Amygdala (tissue), 56 donors: ENCODE results near the gene TMEM131L.

Source experiments
- DNase-seq, 56 donors: peaks; one replicate each; lab custom pipeline; 2025; lab: John Stamatoyannopoulos, UW

Gene TMEM131L

GRCh38 chr4:153520801-153521329 is 54.7 kb downstream of the TMEM131L start:
- no peak for DNase-seq

GRCh38 chr4:153521478-153521877 is 55.3 kb downstream of the TMEM131L start:
- DNase-seq = no peak

DNA sequence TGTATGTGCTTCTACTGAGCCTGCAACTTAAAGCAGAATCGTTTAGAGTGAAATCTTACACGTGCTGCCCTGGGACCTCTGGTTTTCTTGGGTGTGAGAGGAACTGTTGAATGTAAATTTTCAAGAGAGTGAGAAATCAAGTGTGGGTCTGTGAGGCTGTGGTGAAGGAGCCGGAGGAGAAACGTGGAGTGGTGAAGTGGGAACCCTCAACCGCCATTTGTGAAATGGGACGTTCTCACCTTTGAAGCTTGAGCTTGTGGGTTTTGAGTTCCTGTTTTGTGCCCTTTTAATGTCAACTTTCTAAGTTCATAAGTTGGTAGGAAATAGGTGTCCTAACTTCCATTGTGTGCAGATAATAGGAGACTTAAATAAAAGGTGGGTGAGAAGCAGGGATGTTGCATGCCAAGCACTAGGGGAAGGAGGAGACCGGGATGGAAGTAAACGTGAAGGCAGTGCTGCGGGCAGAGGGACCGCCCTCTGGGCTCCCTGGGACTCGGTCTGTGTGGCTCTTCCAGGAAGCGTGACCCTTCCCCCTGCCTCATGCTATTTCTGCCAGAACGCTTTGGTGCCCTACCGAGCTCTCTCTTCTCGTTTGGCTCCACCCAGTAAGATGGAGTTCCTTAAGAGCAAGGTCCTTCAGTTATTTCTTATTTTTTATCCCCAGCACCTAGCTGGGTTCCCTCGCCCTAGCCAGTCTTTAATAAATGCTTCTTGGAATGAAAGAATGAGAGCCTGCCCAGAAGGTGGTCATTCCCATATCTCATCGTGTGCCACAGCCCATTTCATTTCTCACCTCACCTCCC is 56.0 kb downstream of the TMEM131L start:
- no peak for DNase-seq

- DNase-seq = no peak
Measured at GRCh38 chr4:153522802-153523094, 56.6 kb downstream of the TMEM131L start.

DNA sequence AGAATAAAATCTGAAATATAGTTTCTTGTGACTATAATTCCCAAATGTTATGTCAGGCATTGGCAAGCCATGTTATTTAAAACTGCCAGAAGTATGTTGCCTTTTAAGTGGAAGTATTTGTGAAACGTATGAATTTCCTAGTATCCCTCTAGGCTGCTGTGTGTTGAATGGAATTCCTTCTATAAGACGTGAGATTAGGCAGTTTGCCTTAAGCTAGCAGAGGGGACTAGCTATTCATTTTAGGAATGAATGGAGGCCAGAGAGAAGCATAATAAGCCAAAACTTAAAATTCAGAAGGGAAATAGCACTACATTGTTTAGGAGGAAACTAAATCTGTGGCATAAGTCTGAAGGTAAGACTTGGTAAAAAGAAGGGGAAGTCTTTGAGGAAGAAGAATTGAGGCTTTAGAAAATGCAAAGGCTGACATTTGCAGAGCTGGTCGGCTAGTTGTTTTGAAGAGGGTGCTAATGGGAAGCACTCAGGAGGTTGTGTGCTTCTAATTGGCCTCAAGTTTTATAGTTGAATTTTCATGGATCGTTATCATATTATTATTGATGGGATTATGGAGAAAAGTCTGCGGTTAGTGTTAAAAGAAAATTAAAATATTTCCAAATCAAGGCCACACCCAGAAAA is 57.1 kb downstream of the TMEM131L start:
- no peak for DNase-seq

DNA sequence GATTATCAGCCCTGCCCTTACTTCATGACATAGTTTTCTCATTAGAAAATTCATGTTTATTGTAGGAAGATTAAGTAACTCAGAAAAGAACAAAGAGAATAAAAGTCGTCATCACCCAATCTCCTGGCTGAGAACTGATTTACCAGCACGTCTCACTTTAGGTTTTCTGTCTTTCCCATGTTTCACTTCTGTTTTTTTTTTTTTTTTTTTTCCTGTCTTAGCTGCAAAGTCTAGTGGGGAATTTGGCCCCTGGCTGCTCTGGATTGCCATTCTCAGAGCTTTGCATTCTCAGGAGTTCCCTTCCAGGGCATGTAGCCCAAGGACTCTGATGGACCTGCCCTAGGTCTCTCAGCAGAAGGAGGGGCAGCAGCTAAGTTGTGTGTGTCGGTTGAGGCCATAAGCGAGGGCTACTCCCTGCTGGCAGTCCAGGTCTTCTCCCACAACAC is 57.8 kb downstream of the TMEM131L start:
- DNase-seq = no peak

GRCh38 chr4:153524682-153525081 is 58.5 kb downstream of the TMEM131L start:
- no peak for DNase-seq

DNA sequence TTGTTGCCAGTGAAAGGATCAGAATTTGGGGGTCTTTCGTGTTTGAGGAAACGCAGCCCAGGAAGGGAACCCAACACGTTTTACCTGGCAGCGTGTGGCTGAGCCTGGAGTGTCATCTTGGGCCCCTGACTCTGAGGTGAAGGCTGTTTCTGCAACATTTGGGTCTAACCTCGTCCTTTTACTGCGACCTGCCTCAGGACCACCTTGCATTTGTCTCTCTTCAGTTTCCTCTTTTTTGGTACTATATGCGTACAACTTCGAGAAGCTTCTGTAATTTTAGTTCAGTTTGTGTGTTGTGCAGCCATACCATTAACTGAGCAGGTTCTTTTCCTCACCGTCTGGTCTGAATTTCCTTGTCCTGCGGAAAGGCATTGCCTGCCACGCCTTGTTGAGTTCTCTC is 61.5 kb downstream of the TMEM131L start:
- no peak for DNase-seq

DNA sequence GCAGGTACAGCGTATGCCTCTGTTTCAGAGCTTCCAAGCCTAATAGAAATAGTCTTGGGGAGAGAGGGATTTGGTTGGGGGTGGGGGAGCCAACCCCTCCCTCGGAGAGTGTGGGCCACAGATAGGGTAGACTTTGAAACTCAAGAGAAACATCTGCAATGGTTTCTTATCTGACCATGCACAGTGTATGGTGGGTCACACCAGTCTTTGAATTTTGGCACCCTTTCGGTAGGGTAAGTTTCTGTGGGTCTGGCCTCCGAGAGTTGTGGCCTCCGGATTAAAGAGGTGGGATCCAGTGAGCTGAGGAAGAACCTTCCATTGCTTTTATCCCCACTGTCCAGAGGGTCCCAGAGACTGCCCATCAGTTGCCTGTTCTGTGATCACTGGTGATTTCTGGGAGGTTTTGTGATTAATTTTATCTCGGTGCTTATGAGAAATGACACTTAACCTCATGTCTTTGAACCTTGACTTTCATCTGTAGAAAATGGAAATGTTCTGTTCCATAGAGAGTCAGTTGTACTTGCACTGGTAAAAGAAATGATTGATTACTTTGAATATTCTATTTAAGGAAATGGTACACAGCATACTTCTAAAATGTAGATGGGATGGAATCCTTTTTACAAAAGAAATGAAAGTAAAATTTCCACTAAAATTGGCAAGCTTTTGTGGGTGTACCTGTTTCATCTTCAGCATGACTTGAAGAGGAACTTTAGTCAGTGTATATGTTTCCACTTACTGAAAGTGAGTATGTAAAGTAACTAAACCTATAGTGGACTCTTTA is 62.7 kb downstream of the TMEM131L start:
- no peak for DNase-seq

DNA sequence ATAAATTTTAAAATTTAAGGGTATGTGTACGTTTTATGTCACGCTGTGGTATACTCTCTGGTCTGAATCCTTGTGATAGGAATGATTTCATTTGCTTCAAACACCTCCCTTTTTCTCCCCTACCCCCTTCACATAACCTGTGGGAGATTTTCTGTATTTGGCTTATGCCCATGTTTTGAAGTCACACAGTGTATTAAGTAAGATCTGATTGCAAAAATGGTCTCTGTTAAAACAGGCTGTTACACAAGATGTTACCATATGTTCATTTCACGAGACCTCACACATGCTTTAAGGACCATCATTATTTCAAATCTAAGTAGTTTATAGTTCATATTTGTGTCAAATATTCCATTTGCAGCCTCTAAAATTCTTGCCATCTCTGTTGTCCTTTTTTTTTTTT is 63.5 kb downstream of the TMEM131L start:
- DNase-seq = no peak

DNA sequence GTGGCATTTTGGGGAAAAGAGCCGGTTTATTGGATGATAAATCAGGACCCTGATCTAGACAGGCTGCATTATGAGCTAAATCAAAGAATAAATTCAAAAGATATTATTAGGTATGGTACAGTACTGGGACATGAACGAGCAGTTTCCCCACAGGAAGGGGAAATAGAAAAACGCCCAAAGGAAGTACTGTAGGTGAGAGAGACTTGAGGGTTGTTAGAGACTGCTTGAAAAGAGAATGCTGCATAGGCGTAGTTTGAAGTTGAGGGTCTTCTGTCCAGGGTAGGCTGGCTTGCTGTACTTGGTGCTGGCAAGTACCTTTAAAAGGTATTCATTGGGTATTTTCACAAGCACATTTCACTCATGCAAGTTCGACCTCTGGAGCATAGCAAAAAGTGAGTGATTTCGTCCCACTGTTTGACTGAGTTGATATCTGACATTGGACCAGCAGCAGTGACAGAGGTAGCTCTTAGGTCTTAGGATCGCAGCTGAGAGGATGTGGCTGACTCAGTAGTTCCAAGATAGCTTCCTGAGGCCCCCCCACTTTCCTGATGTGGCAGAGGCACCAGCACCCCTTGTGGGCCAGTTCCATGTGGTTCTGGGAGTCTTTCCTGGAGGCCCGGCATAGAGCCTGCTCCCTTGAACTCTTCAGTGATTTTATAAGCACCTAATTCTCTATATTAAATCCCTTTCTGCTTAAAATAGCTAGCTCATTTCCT is 64.3 kb downstream of the TMEM131L start:
- no peak for DNase-seq

- DNase-seq = no peak
Measured at GRCh38 chr4:153531000-153531358, 64.8 kb downstream of the TMEM131L start.

DNA sequence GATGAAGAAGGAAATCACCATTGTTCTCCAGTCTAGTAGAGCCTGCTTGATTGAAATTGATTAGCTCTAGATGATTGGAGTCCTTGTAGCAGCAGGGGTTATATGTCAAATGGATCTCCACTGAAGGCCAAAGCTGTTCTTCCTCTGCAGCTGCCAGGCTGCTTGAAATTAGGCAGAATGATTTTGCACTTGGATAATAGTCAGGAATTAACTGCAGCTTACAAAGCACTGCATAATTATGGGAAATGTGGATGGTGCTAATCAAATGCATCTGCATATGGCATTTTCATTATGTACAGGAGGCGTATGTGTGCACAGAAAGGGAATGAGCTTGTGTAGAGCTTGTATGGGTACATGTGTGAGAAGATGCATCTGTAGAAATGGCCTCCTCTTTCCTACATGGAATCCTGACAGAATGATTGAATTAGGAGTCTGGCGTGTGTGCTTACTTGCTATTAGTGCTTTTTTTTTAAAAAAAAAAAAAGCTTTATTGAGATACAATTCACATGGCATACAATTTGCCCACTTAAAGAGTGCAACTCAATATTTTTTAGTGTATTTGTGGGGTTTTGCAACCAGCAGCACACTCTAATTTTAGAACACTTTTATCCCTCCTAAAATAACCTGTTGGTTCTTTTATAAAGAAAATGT is 65.9 kb downstream of the TMEM131L start:
- DNase-seq = no peak

DNA sequence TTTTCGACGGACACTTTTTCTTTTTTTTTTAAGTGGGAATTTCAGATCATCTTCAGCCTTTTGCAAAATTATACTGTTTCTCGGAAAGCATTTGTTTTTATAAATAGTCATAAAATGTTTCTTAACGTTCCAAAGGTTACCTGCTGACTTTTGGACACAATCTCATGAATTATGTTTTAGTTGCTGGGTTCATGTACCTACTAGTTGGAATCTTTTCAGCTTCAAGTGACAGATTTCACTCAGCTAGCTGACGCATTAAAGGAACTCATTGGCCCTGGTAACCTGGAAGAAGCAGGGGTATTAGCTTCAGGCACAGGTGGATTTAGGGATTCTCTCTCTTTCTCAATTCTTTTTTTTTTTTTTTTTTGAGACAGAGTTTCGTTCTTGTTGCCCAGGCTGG is 66.5 kb downstream of the TMEM131L start:
- DNase-seq = no peak

DNA sequence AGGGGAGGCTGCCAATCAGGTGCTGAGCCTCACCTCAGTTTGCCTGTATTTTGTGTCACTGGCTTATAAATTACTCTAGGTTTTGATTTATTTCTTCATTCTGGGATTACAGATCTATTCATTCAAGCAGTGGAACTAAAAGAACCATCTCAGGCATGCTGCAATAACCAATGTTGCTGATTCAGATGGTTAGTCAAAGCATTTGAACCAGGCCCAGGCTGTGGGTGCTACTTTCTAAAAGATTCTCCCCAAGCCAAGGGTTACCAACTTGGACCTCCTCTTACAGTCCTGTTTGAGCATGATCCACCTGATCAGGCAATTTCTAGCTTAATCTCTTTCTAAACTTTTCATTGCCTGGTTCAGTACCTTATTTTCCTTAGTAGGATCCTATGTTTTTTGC is 67.2 kb downstream of the TMEM131L start:
- no peak for DNase-seq

- DNase-seq = no peak
Measured at GRCh38 chr4:153534792-153535629, 68.9 kb downstream of the TMEM131L start.

DNA sequence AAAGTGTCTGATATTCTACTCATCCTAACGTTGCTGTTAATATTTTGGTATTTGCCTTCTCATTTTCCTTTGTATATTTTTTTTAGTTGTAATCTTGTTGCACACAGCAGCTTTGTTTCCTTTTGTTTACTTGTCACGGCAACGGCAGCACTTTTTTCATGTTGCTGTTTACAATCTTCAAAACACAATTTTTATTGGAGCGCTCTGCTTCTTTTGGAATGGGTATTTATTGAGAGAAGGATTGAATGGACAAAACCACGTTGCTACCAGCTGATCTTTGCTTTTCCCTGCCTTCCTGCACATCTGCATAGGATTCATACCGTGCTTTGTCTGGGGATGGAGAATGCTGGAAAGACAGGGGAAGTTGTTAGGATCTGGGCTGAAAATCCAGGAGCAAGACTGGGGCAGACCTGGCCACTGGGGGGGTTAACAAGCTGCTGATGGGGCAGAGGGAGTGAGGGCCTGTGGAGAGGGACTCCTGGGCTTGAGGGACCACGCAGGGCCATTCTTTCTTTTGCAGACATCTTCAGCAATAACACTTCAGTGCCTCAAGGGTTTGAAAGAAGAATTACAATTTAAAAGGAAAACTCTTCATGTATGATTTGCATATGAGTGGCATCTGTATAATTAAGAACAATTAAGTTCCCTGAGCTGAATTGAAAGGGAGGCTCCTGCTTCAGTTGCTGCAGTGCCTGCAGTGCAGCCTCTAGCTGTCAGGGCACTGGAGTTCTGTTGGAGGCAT is 69.8 kb downstream of the TMEM131L start:
- DNase-seq = no peak

DNA sequence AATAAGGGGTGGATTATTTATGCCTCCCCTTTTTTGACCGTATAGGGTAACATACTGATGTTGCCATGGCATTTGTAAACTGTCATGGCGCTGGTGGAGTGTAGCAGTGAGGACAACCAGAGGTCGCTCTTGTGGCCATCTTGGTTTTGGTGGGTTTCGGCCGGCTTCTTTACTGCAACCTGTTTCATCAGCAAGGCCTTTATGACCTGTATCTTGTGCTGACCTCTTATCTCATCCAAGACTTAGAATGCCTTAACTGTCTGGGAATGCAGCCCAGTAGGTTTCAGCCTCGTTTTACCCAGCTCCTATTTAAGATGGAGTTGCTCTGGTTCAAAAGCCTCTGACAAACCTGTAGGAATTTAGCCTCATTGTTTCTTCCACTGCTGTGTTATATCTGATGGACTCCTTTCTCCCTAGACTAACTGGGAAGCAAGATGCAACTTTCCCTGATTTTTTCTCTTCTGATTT is 71.4 kb downstream of the TMEM131L start:
- no peak for DNase-seq
